A549 (cell line): ENCODE data around the gene F2R.

ENCODE experiments used
- CHD2 ChIP-seq: fragments of 150-350 bp; IDR thresholded peaks from 2 replicates; pipeline ENCODE4 v1.6.1; 2014; ENCODE audit warnings: low read length; ENCODE audit not compliant: partially characterized antibody
- CTCF ChIP-seq: fragments of >200 bp; sonication (Bioruptor Twin); formaldehyde crosslinking; IDR thresholded peaks from 3 replicates; pipeline ENCODE4 v1.5.1; 2016
- FOSL2 ChIP-seq, 2 experiments: fragments of 450-650 bp in 1 of 2; fragments of >200 bp in 1 of 2; sonication (Bioruptor Twin) in 1 of 2; formaldehyde crosslinking; IDR thresholded peaks; 2 replicates each; pipeline versions ENCODE4 v1.5.0 to v1.6.1; 2016 to 2020; ENCODE audit warnings: mild to moderate bottlenecking in 1 of 2, moderate library complexity in 1 of 2
- HMGXB4 ChIP-seq: fragments of 250-450 bp; sonication (Bioruptor Pico); IDR thresholded peaks from 2 replicates; pipeline ENCODE4 v1.5.0; 2021; ENCODE audit warnings: mild to moderate bottlenecking, moderate library complexity, borderline replicate concordance
- HOXB5 ChIP-seq: fragments of 250-450 bp; sonication (Bioruptor Pico); IDR thresholded peaks from 2 replicates; pipeline ENCODE4 v1.5.0; 2020; ENCODE audit warnings: mild to moderate bottlenecking, moderate library complexity
- JUN ChIP-seq, 2 experiments: fragments of >200 bp; sonication (Bioruptor Twin); formaldehyde crosslinking; IDR thresholded peaks; 2 replicates in 1 of 2; 3 replicates in 1 of 2; pipeline ENCODE4 v1.6.1; 2016 to 2017
- MAFK ChIP-seq: fragments of 450-650 bp; IDR thresholded peaks from 2 replicates; pipeline ENCODE4 v1.6.1; 2014; ENCODE audit not compliant: partially characterized antibody
- REST ChIP-seq: fragments of 200-600 bp; sonication (generic); IDR thresholded peaks from 2 replicates; pipeline ENCODE4 v1.6.1; 2016; ENCODE audit warnings: antibody characterized with exemption, mild to moderate bottlenecking, moderate library complexity
- TP53 ChIP-seq: fragments of 250-450 bp; sonication (Bioruptor Pico); IDR thresholded peaks from 2 replicates; pipeline ENCODE4 v1.5.0; 2021; ENCODE audit warnings: mild to moderate bottlenecking, moderate library complexity
- USF2 ChIP-seq: fragments of 450-650 bp; IDR thresholded peaks from 2 replicates; pipeline ENCODE4 v1.6.1; 2014; ENCODE audit warnings: antibody characterized with exemption

- TF ChIP-seq HMGXB4 (CRISPR knock-in tag) = no peak
- TF ChIP-seq FOSL2 (IDR thresholded peaks at IDR 0.05) = no peak
- no peak for TF ChIP-seq FOSL2 (CRISPR knock-in tag; IDR thresholded peaks at IDR 0.05)
- no peak for TF ChIP-seq JUN (IDR thresholded peaks at IDR 0.05)
- TF ChIP-seq TP53 = no peak
- TF ChIP-seq CTCF = no peak
- TF ChIP-seq MAFK = peak; percentile 34
- TF ChIP-seq USF2 = no peak
- TF ChIP-seq REST = no peak
- no peak for TF ChIP-seq CHD2
- TF ChIP-seq HOXB5 (CRISPR knock-in tag) = no peak
These were observed 18.3 kb upstream of the F2R start for GRCh38 chr5:76697670-76698069.
